Keratinocyte (primary cell): ENCODE measurements around the gene DIAPH2. TPM values are rescaled to one million over a fixed set of nuclear protein-coding genes. Genes with fewer than 3 reads are reported as not detected.

Source experiments
- DNase-seq: peaks from one replicate; pipeline ENCODE4 v3.0.0-alpha.2; 2011; ENCODE audit warnings: low read depth, missing footprints, low spot score
- FAIRE-seq: peaks from 2 replicates; lab custom pipeline; 2011; peaks lifted over from hg19 to GRCh38; lab: Jason Lieb, UNC
- H2AFZ ChIP-seq: 2 replicates; pipeline ENCODE4 v1.6.0; 2012; ENCODE audit warnings: low read length, control low read depth, inconsistent platforms; ENCODE audit not compliant: control insufficient read depth
- H3K27ac ChIP-seq: 2 replicates; pipeline ENCODE4 v1.5.1; 2011; ENCODE audit warnings: low read length; ENCODE audit not compliant: control insufficient read depth, insufficient read depth
- H3K27me3 ChIP-seq: 3 replicates; pipeline ENCODE4 v1.6.0; 2011; ENCODE audit warnings: low read length; ENCODE audit not compliant: control insufficient read depth, insufficient read depth; ENCODE audit errors: extremely low read depth
- H3K36me3 ChIP-seq, 2 experiments: 2 replicates in 1 of 2; 3 replicates in 1 of 2; pipeline ENCODE4 v1.5.1; 2011; ENCODE audit warnings: low read length in 2 of 2, mild to moderate bottlenecking in 1 of 2; ENCODE audit not compliant: control insufficient read depth in 2 of 2, insufficient read depth in 2 of 2; ENCODE audit errors: extremely low read depth in 1 of 2
- H3K4me1 ChIP-seq: 3 replicates; pipeline ENCODE4 v1.5.1; 2011; ENCODE audit warnings: low read length; ENCODE audit not compliant: control insufficient read depth, insufficient read depth; ENCODE audit errors: extremely low read depth
- H3K4me2 ChIP-seq: 3 replicates; pipeline ENCODE4 v1.6.0; 2011; ENCODE audit warnings: low read depth, low read length; ENCODE audit not compliant: control insufficient read depth, insufficient read depth; ENCODE audit errors: extremely low read depth
- H3K4me3 ChIP-seq, 3 experiments: fragments of 200-600 bp in 1 of 3; sonication (generic) in 1 of 3; 2 replicates in 2 of 3; 3 replicates in 1 of 3; pipeline ENCODE4 v1.5.1; 2011 to 2016; ENCODE audit warnings: low read length in 3 of 3, mild to moderate bottlenecking in 3 of 3, control low read depth in 2 of 3, inconsistent platforms in 1 of 3, low read depth in 1 of 3, mixed read lengths in 1 of 3, mixed run types in 1 of 3, moderate library complexity in 1 of 3; ENCODE audit not compliant: control insufficient read depth in 2 of 3, insufficient read depth in 2 of 3; ENCODE audit errors: extremely low read depth in 1 of 3
- H3K79me2 ChIP-seq: 2 replicates; pipeline ENCODE4 v1.6.0; 2012; ENCODE audit warnings: low read length; ENCODE audit not compliant: control insufficient read depth, insufficient read depth
- H3K9ac ChIP-seq: 3 replicates; pipeline ENCODE4 v1.6.0; 2011; ENCODE audit warnings: low read length; ENCODE audit not compliant: control insufficient read depth, insufficient read depth; ENCODE audit errors: extremely low read depth
- H3K9me1 ChIP-seq: 3 replicates; pipeline ENCODE4 v1.6.0; 2011; ENCODE audit warnings: low read length; ENCODE audit not compliant: control insufficient read depth, insufficient read depth; ENCODE audit errors: extremely low read depth
- H3K9me3 ChIP-seq: 2 replicates; pipeline ENCODE4 v1.5.1; 2012; ENCODE audit warnings: low read depth, low read length; ENCODE audit not compliant: control insufficient read depth
- H4K20me1 ChIP-seq: 3 replicates; pipeline ENCODE4 v1.6.0; 2011; ENCODE audit warnings: low read length; ENCODE audit not compliant: control insufficient read depth, insufficient read depth; ENCODE audit errors: extremely low read depth
- CTCF ChIP-seq, 3 experiments: IDR thresholded peaks in 1 of 3; conservative IDR thresholded peaks in 1 of 3; optimal IDR thresholded peaks in 1 of 3; 2 replicates in 2 of 3; 3 replicates in 1 of 3; pipeline versions ENCODE3 to v1.5.1; 2011; ENCODE audit warnings: low read length in 3 of 3, mild to moderate bottlenecking in 3 of 3, moderate library complexity in 2 of 3, control low read depth in 1 of 3, inconsistent platforms in 1 of 3; ENCODE audit not compliant: insufficient read depth in 2 of 3; ENCODE audit errors: extremely low read depth in 1 of 3
- EZH2 ChIP-seq: IDR thresholded peaks from one replicate; pipeline ENCODE4 v1.6.1; 2012; ENCODE audit warnings: inconsistent platforms, mild to moderate bottlenecking, low read length, moderate library complexity
- dilution Hi-C: fragments of 300-500 bp; cut with MboI; formaldehyde crosslinking; loops from one replicate; pipeline ENCODE4 v1.7.0; 2020; ENCODE audit warnings: low sequenced_read_pairs; ENCODE audit not compliant: extremely low pct_ligation_motif_present
- polyA plus RNA-seq, 5 experiments: library from polyadenylated mRNA; depleted of rRNA in 3 of 5; stranded (reverse) in 3 of 5; stranded (forward) in 1 of 5; unstranded in 1 of 5; fragments of >200 nt; gene quantifications; 1 replicate in 1 of 5; 2 replicates in 3 of 5; 3 replicates in 1 of 5; pipeline versions ENCODE4 v1.2.1 to v1.2.3, GENCODE V29; 2011 to 2012; ENCODE audit warnings: missing spikeins in 2 of 5, low read depth in 1 of 5, low replicate concordance in 1 of 5

The DIAPH2 gene
- polyA plus RNA-seq, 1 donor (not counting 4 experiments of a cell fraction or from before 2014, with no cell fraction given): 7.4 TPM

GRCh38 chrX:97030947-97031346, 346.3 kb downstream of the DIAPH2 start:
- Histone ChIP-seq H3K9me1 (no peaks in the 10 kb centered on the region), H3K79me2 (no peaks in the 10 kb centered on the region), H2AFZ (no peak overlapping the region), H3K9me3 (no peaks in the 10 kb centered on the region), H3K4me3 (no peak overlapping the region), H3K27ac (no peak overlapping the region), H3K4me2 (no peak overlapping the region), H3K9ac (no peak overlapping the region), H3K4me1 (no peaks in the 10 kb centered on the region), H4K20me1 (no peaks in the 10 kb centered on the region), H3K36me3 (no peaks in the 10 kb centered on the region), H3K27me3 (no peaks in the 10 kb centered on the region)
- DNase-seq (no peak), FAIRE-seq (no peak)
- TF ChIP-seq CTCF (optimal IDR thresholded peaks at IDR 0.05 in 1 of 3, IDR thresholded peaks at IDR 0.05 in 1 of 3, conservative IDR thresholded peaks at IDR 0.05 in 1 of 3; ENCODE audit: extremely low read depth in 1 of 3, insufficient read depth in 2 of 3, low read length in 3 of 3) (no peak), EZH2 (no peak)
- dilution Hi-C loops: no loop called here

- FAIRE-seq (no peak), DNase-seq (no peak)
- H3K9me3 ChIP-seq: no peaks in the 10 kb centered on the region
- H3K4me2 ChIP-seq: no peak overlapping the region
- TF ChIP-seq EZH2 (no peak), CTCF (optimal IDR thresholded peaks at IDR 0.05 in 1 of 3, IDR thresholded peaks at IDR 0.05 in 1 of 3, conservative IDR thresholded peaks at IDR 0.05 in 1 of 3; ENCODE audit: extremely low read depth in 1 of 3, insufficient read depth in 2 of 3, low read length in 3 of 3) (no peak)
- H3K4me1 ChIP-seq: no peaks in the 10 kb centered on the region
- no peak overlapping the region for H2AFZ ChIP-seq
- H3K27ac ChIP-seq: no peak overlapping the region
- no peaks in the 10 kb centered on the region for H3K36me3 ChIP-seq
- dilution Hi-C loops: no loop called here
- no peaks in the 10 kb centered on the region for H3K79me2 ChIP-seq
- H3K9me1 ChIP-seq: no peaks in the 10 kb centered on the region
- H3K4me3 ChIP-seq: no peak overlapping the region
- H4K20me1 ChIP-seq: no peaks in the 10 kb centered on the region
- H3K27me3 ChIP-seq: no peaks in the 10 kb centered on the region
- H3K9ac ChIP-seq: no peak overlapping the region
Measured at GRCh38 chrX:97039363-97040029, 354.9 kb downstream of the DIAPH2 start.
